GM21390 (cell line): ENCODE measurements around the gene FAM98B.
A peak's percentile ranks its signal among the peaks of the same experiment; 100 is the strongest.

Source experiments
- ATAC-seq: cut with Tn5 transposase; IDR thresholded peaks from one replicate; pipeline ENCODE4 v1.9.1; 2021; ENCODE audit not compliant: unreplicated experiment

Gene FAM98B

GRCh38 chr15:38504680-38505467 lies 50.9 kb downstream of the FAM98B start:
- ATAC-seq, result no peak

- no peak for ATAC-seq
These were observed 53.1 kb downstream of the FAM98B start for GRCh38 chr15:38506997-38507396.

GRCh38 chr15:38507570-38507969 lies 53.6 kb downstream of the FAM98B start:
- no peak for ATAC-seq

- ATAC-seq, result peak; percentile 68
These were observed 54.7 kb downstream of the FAM98B start for GRCh38 chr15:38508647-38509046.

- ATAC-seq, result no peak
These were observed 55.2 kb downstream of the FAM98B start for GRCh38 chr15:38509152-38509551.

- ATAC-seq, result no peak
These were observed 59.0 kb downstream of the FAM98B start for GRCh38 chr15:38512901-38513300.

GRCh38 chr15:38514601-38515000 lies 60.7 kb downstream of the FAM98B start:
- ATAC-seq, result peak; percentile 85

GRCh38 chr15:38516626-38517025 lies 62.7 kb downstream of the FAM98B start:
- no peak for ATAC-seq

- ATAC-seq, result no peak
These were observed 63.5 kb downstream of the FAM98B start for GRCh38 chr15:38517312-38517975.

GRCh38 chr15:38518084-38518483 lies 64.2 kb downstream of the FAM98B start:
- ATAC-seq, result no peak

- ATAC-seq, result no peak
These were observed 66.1 kb downstream of the FAM98B start for GRCh38 chr15:38520035-38520434.

GRCh38 chr15:38521316-38521715 lies 67.4 kb downstream of the FAM98B start:
- no peak for ATAC-seq

- ATAC-seq, result no peak
These were observed 69.0 kb downstream of the FAM98B start for GRCh38 chr15:38522922-38523321.

- no peak for ATAC-seq
These were observed 70.2 kb downstream of the FAM98B start for GRCh38 chr15:38524156-38524555.

- ATAC-seq, result no peak
These were observed 71.6 kb downstream of the FAM98B start for GRCh38 chr15:38525489-38525888.

GRCh38 chr15:38526158-38526557 lies 72.2 kb downstream of the FAM98B start:
- no peak for ATAC-seq

- no peak for ATAC-seq
These were observed 74.4 kb downstream of the FAM98B start for GRCh38 chr15:38528294-38528693.

- peak; percentile 54 for ATAC-seq
These were observed 76.2 kb downstream of the FAM98B start for GRCh38 chr15:38530113-38530512.

GRCh38 chr15:38531509-38531908 lies 77.6 kb downstream of the FAM98B start:
- no peak for ATAC-seq

GRCh38 chr15:38532728-38533127 lies 78.8 kb downstream of the FAM98B start:
- ATAC-seq, result no peak

GRCh38 chr15:38533416-38533915 lies 79.5 kb downstream of the FAM98B start:
- no peak for ATAC-seq

- no peak for ATAC-seq
These were observed 80.0 kb downstream of the FAM98B start for GRCh38 chr15:38533926-38534325.
